OCI-M1 (cell line): ENCODE data around the gene PCDHB8.
"Not testable (repeated sequence)": the region's sequence is repeated elsewhere in the genome, so short reads cannot be mapped to it uniquely, and the experiment has no call there.

Experiments used
- DNase-seq: peaks from one replicate; lab custom pipeline; 2025; lab: John Stamatoyannopoulos, UW

PCDHB8 gene

GRCh38 chr5:141177577-141178191 lies at the start of gene PCDHB8:
Gene PCDHB8, plus strand, starts transcription at chr5:141177790. Its CDS starts 245 bp downstream, at chr5:141178035.
- DNase-seq, result peak; percentile 60

- DNase-seq, result peak; percentile 11
Measured at GRCh38 chr5:141135030-141135717, 42.4 kb upstream of the PCDHB8 start, which contains the start of gene PCDHB5. Gene PCDHB5, plus strand, starts transcription at chr5:141135206. Its CDS starts 229 bp downstream, at chr5:141135435.

GRCh38 chr5:141135718-141136266 lies 41.8 kb upstream of the PCDHB8 start:
- DNase-seq, result no peak

GRCh38 chr5:141137346-141137745 lies 40.2 kb upstream of the PCDHB8 start:
- not testable (repeated sequence) for DNase-seq

GRCh38 chr5:141149812-141150211 lies 27.8 kb upstream of the PCDHB8 start, which contains the start of gene PCDHB6:
Gene PCDHB6, plus strand, starts transcription at chr5:141150057. Its CDS starts 201 bp downstream, at chr5:141150258.
- peak; percentile 12 for DNase-seq

GRCh38 chr5:141150224-141150992 lies 27.2 kb upstream of the PCDHB8 start:
- DNase-seq, result no peak

- DNase-seq, result no peak
Measured at GRCh38 chr5:141150993-141151325, 26.6 kb upstream of the PCDHB8 start.

- not testable (repeated sequence) for DNase-seq
Measured at GRCh38 chr5:141151632-141152031, 26.0 kb upstream of the PCDHB8 start.

- DNase-seq, result not testable (repeated sequence)
Measured at GRCh38 chr5:141152096-141152495, 25.5 kb upstream of the PCDHB8 start.

GRCh38 chr5:141155540-141156374 lies 21.8 kb upstream of the PCDHB8 start:
- peak; percentile 29 for DNase-seq

GRCh38 chr5:141157356-141157755 lies 20.2 kb upstream of the PCDHB8 start:
- DNase-seq, result not testable (repeated sequence)

- DNase-seq, result not testable (repeated sequence)
Measured at GRCh38 chr5:141157901-141158300, 19.7 kb upstream of the PCDHB8 start.

- peak; percentile 63 for DNase-seq
Measured at GRCh38 chr5:141172381-141173204, 5.0 kb upstream of the PCDHB8 start, which contains the start of gene PCDHB7. Gene PCDHB7, plus strand, starts transcription at chr5:141172644. Its CDS starts 192 bp downstream, at chr5:141172836.

- not testable (repeated sequence) for DNase-seq
Measured at GRCh38 chr5:141174291-141175104, 3.1 kb upstream of the PCDHB8 start.

- DNase-seq, result no peak
Measured at GRCh38 chr5:141175933-141176332, 1.7 kb upstream of the PCDHB8 start.

- not testable (repeated sequence) for DNase-seq
Measured at GRCh38 chr5:141179371-141179770, 1.8 kb downstream of the PCDHB8 start.

GRCh38 chr5:141179876-141180275 lies 2.3 kb downstream of the PCDHB8 start:
- DNase-seq, result not testable (repeated sequence)

- DNase-seq, result no peak
Measured at GRCh38 chr5:141180313-141180712, 2.7 kb downstream of the PCDHB8 start.

- peak; percentile 12 for DNase-seq
Measured at GRCh38 chr5:141182248-141182647, 4.7 kb downstream of the PCDHB8 start, which contains the start of gene PCDHB16. Gene PCDHB16, plus strand, starts transcription at chr5:141182387. Its CDS starts 173 bp downstream, at chr5:141182560.
